Sigmoid colon (tissue), 7 donors: ENCODE results near the gene GPR183. TPM values are rescaled to one million over a fixed set of nuclear protein-coding genes. Genes with fewer than 3 reads are reported as not detected.
A peak's percentile ranks its signal among the peaks of the same experiment; 100 is the strongest.

ENCODE experiments used
- DNase-seq: peaks from one replicate; pipeline ENCODE4 v3.0.0-alpha.2; 2019
- H3K27ac ChIP-seq, 4 donors: fragments of 200-600 bp; sonication (generic); one replicate each; pipeline ENCODE4 v1.5.1; 2016 to 2019; ENCODE audit warnings: mild to moderate bottlenecking in 1 of 4
- H3K27me3 ChIP-seq, 3 donors: fragments of 200-600 bp; sonication (generic); one replicate each; pipeline ENCODE4 v1.5.1; 2019; ENCODE audit warnings: mild to moderate bottlenecking in 1 of 3
- H3K36me3 ChIP-seq, 4 donors: fragments of 200-600 bp; sonication (generic); one replicate each; pipeline ENCODE4 v1.5.1; 2016 to 2019
- H3K4me1 ChIP-seq, 4 donors: fragments of 200-600 bp; sonication (generic); one replicate each; pipeline ENCODE4 v1.5.1; 2017 to 2019
- H3K4me3 ChIP-seq, 4 donors: fragments of 200-600 bp; sonication (generic); one replicate each; pipeline ENCODE4 v1.5.1; 2017 to 2019; ENCODE audit warnings: mild to moderate bottlenecking in 2 of 4, moderate library complexity in 1 of 4
- H3K9me3 ChIP-seq, 4 donors: fragments of 200-600 bp in 3 of 4; sonication (generic) in 3 of 4; one replicate each; pipeline versions ENCODE4 v1.5.1 to v1.6.1; 2013 to 2019
- CTCF ChIP-seq, 4 experiments: fragments of 450-650 bp in 3 of 4; fragments of 200-600 bp in 1 of 4; IDR thresholded peaks; one replicate each; pipeline ENCODE4 v1.5.1; 2016 to 2019; ENCODE audit warnings: antibody characterized with exemption in 4 of 4, mild to moderate bottlenecking in 3 of 4, moderate library complexity in 2 of 4
- EP300 ChIP-seq, 4 donors: sonication (generic); formaldehyde crosslinking; IDR thresholded peaks; one replicate each; pipeline ENCODE4 v1.6.1; 2017; ENCODE audit warnings: antibody characterized with exemption in 4 of 4
- POLR2A ChIP-seq, 2 donors: fragments of 450-650 bp; IDR thresholded peaks; one replicate each; pipeline ENCODE4 v1.6.1; 2016; ENCODE audit warnings: antibody characterized with exemption in 2 of 2, mild to moderate bottlenecking in 2 of 2, moderate library complexity in 2 of 2
- POLR2AphosphoS5 ChIP-seq, 4 donors: sonication (generic); formaldehyde crosslinking; IDR thresholded peaks; one replicate each; pipeline ENCODE4 v1.6.1; 2017; ENCODE audit warnings: antibody characterized with exemption in 4 of 4
- WGBS, 2 donors: extraction: QIAGEN DNeasy Blood & Tissue Kit; methylation state at CpG; one replicate each; pipeline ENCODE4 v1.1.7; 2013; 5-methylcytosine and 5-hydroxymethylcytosine counted together
- intact Hi-C: fragments of 100-400 bp; cut with DNase I; formaldehyde crosslinking; loops from one replicate; pipeline ENCODE4 v1.15.1; 2023
- polyA plus RNA-seq, 3 donors: library from polyadenylated mRNA; stranded (reverse); fragments of 200-250 nt; gene quantifications; one replicate each; pipeline ENCODE4 v1.2.3, GENCODE V29; 2013
- total RNA-seq, 4 donors: library from RNA; depleted of rRNA; stranded (reverse); fragments of >200 nt; gene quantifications; one replicate each; pipeline ENCODE4 v1.1.0, GENCODE V29; 2016
- donor health status: healthy with polysubstance abuse.
- donor health status: Bipolar disorder and iron deficiency.
- donor health status: healthy.

GPR183 gene, protein sequence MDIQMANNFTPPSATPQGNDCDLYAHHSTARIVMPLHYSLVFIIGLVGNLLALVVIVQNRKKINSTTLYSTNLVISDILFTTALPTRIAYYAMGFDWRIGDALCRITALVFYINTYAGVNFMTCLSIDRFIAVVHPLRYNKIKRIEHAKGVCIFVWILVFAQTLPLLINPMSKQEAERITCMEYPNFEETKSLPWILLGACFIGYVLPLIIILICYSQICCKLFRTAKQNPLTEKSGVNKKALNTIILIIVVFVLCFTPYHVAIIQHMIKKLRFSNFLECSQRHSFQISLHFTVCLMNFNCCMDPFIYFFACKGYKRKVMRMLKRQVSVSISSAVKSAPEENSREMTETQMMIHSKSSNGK
- total RNA-seq (10 to 100 TPM; 30.9 to 36.4 (median 33.2) TPM), polyA plus RNA-seq (10 to 100 TPM in 2 of 3 donors, 1 to 10 TPM in 1; 4.8 to 20.2 (median 10.4) TPM)

DNA sequence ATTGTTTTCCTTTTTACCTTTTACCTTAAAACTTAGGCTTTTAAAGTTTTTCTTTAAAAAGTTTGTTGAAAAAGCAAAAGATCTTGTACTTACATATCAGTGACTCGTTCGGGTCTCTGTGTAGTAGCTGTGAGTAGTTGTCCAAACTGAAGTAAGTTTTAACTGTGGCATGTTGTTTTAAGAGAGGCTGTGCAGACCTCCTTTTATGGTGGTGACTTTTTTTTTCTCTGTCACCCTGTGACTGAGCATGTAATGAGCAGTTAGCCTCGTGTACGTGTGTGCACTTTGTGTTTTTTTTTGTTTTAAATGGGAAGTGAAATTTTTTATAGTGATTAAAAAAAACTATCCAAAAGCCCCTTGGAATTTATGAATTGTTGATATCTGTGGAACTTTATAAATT lies at the start of gene GPR183:
GPR183 (minus strand) TSS at position 153 of the 400 bp plus-strand sequence. CDS start 11,254 bp downstream, outside the sequence.
- WGBS, 2 donors: 34 to 77% methylated on average over 4 of the region's 4 CpGs
- Histone ChIP-seq H3K4me1 (peaks cover 0 to 63% (median 42%) of the 10 kb centered on the region in 4 donors), H3K36me3 (no peaks in the 10 kb centered on the region), H3K27ac (peak within 1 kb of the TSS; percentile 64 to 83 (median 76)), H3K27me3 (no peaks in the 10 kb centered on the region), H3K9me3 (no peaks in the 10 kb centered on the region), H3K4me3 (peak within 1 kb of the TSS; percentile 26 to 50 (median 44))
- DNase-seq: no peak
- intact Hi-C loops: loop anchor here (5.0 kb wide), 2 partner anchors 105 to 195 kb away; partner anchors contain the start of genes TM9SF2 and UBAC2
- TF ChIP-seq POLR2AphosphoS5 (IDR thresholded peaks at IDR 0.05) (peak; percentile 74 to 94 (median 85)), EP300 (IDR thresholded peaks at IDR 0.05) (peak in 2 of 4 donors; percentile 31 to 35), CTCF (IDR thresholded peaks at IDR 0.05) (no peak), POLR2A (IDR thresholded peaks at IDR 0.05) (peak; percentile 38 to 60)

DNA sequence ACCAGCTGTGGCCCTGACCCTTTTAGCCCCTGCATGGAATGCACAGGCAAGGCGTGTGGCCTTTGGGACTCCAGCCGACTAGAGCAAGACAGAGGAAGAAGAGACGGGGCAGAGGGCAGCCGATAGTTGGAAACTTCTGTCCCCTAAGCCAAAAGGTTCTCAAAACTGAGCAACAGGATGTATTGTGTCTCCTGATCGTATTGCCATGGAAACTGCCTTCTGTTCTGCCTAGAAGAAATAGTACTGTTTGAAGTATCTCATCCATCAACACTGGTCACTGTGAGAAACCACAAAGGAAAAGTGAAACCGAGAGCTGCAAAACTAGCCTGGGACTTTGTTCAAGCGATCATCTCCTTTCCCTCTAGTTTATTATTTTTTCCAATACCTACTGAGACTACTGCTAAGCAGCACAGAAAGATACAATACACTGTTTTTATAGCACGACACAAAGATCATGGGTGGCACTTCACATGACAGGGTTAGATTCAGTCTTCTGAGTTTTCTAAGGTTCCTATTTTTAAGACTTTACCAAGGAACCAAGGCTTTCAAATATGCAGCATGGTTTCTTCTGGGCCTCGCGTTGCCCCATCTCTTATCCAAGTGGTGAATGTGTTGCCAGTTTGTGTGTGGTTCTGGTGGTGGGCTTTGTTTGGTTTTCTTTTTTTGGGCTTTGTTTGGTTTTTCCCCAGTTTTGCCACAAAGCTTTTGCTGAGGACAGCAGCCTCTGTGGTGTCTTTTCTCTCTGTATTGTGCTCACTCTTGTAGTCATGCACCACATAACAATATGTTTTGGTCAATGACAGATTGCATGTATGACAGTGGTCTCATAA lies 49.3 kb upstream of the GPR183 start:
- Histone ChIP-seq H3K9me3 (no peaks in the 10 kb centered on the region), H3K36me3 (peaks cover 0 to 26% (median 3%) of the 10 kb centered on the region in 4 donors), H3K4me1 (no peaks in the 10 kb centered on the region), H3K4me3 (peak overlapping the region in 2 of 4 donors; percentile 11 to 19), H3K27ac (peak overlapping the region; percentile 16 to 68 (median 61)), H3K27me3 (no peaks in the 10 kb centered on the region)
- WGBS, 2 donors: 32 to 75% methylated on average over 10 of the region's 10 CpGs
- intact Hi-C loops: no loop called here
- no peak for DNase-seq
- no peak for TF ChIP-seq EP300 (IDR thresholded peaks at IDR 0.05)
- peak in 1 of 4 donors; percentile 44 for TF ChIP-seq POLR2AphosphoS5 (IDR thresholded peaks at IDR 0.05)
- no peak for TF ChIP-seq CTCF (IDR thresholded peaks at IDR 0.05)

DNA sequence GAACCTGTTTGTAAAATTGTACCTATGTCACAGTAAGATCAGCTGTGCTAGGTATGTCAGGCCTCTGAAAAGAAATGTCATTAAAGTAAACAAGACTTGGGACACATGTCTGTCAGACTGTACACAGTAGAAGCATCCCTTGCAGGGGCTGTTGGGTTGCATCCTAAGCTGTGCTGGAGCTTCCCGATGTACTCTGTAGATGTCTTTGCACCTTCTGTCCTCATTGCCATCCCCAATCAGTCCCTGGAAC lies 48.7 kb upstream of the GPR183 start:
- DNase-seq: no peak
- TF ChIP-seq POLR2A (IDR thresholded peaks at IDR 0.05): no peak
- no peak for TF ChIP-seq POLR2AphosphoS5 (IDR thresholded peaks at IDR 0.05)
- TF ChIP-seq EP300 (IDR thresholded peaks at IDR 0.05): no peak
- TF ChIP-seq CTCF (IDR thresholded peaks at IDR 0.05): no peak
- peak overlapping the region in 2 of 4 donors; percentile 11 to 19 for H3K4me3 ChIP-seq
- H3K27me3 ChIP-seq: no peaks in the 10 kb centered on the region
- no peaks in the 10 kb centered on the region for H3K9me3 ChIP-seq
- peaks cover 0 to 26% (median 3%) of the 10 kb centered on the region in 4 donors for H3K36me3 ChIP-seq
- intact Hi-C loops: no loop called here
- WGBS, 2 donors: 39 to 59% methylated on average over 1 of the region's 1 CpG
- no peaks in the 10 kb centered on the region for H3K4me1 ChIP-seq
- H3K27ac ChIP-seq: peak overlapping the region; percentile 16 to 68 (median 61)

DNA sequence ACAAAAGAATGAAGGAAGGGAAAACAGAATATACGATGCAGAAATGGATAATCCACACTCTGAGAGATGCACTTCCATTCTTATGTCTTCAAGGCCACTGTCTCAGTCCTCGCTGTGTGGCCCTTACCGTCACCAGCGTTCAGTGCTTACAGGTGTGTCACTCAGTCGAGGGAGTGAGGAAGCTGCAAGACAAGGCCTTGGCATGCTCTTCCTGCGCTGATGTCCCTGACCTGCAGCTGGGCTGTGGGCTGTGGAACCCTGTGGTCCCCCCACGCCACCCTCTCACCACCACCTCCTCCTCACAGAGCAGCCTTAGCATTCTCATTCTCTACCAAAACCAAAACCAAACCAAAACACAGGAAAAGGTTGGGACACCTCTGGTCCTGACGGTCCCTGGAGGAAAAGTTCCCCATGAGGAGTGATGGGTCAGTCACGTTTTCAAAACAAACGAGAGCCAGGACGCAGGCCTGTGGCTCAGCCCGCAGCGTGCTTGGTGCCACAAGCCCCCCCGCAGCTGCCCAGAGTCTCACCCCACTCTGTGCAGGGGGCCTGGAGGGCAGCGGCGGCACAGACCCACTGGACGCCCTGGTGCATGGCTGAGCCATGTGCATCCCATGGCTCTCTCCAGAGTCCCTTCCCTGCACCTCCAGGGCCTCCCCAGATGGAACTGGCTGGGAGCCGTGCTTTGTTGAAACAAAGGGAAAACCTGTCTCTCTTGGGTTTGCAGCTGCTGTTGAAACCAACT lies 48.2 kb upstream of the GPR183 start:
- H3K4me3 ChIP-seq: no peak overlapping the region
- TF ChIP-seq EP300 (IDR thresholded peaks at IDR 0.05): no peak
- TF ChIP-seq CTCF (IDR thresholded peaks at IDR 0.05): no peak
- no peak for TF ChIP-seq POLR2AphosphoS5 (IDR thresholded peaks at IDR 0.05)
- no peak for TF ChIP-seq POLR2A (IDR thresholded peaks at IDR 0.05)

More for the DNA sequence above, 48.2 kb upstream of the GPR183 start:
- Histone ChIP-seq H3K27me3 (no peaks in the 10 kb centered on the region), H3K4me1 (no peaks in the 10 kb centered on the region), H3K27ac (peak overlapping the region; percentile 16 to 68 (median 61)), H3K9me3 (no peaks in the 10 kb centered on the region), H3K36me3 (peaks cover 0 to 26% (median 3%) of the 10 kb centered on the region in 4 donors)
- intact Hi-C loops: no loop called here
- no peak for DNase-seq
- 82 to 89% methylated on average over 18 of the region's 18 CpGs for WGBS, 2 donors
